Measurements from ENCODE around the gene PDZD2. TPM values are rescaled to one million over a fixed set of nuclear protein-coding genes. Genes with fewer than 3 reads are reported as not detected.
"Not testable (repeated sequence)": the region's sequence is repeated elsewhere in the genome, so short reads cannot be mapped to it uniquely, and the experiment has no call there.

The PDZD2 gene
- total RNA-seq, 5 donors from 2014 or later (not counting 1 experiment from before 2014, with no cell fraction given) = 0.66 to 2.2 (median 1.2) TPM

GRCh38 chr5:31688515-31689092 lies 49.7 kb downstream of the PDZD2 start:
- WGBS (ENCODE audit: insufficient coverage) = 20% methylated on average over 1 of the region's 6 CpGs
- CTCF ChIA-PET = no interaction called here
- Histone ChIP-seq H3K36me3 (ENCODE audit: control insufficient read depth in 2 of 2, extremely low read depth in 1 of 2, insufficient read depth in 1 of 2, low read length in 1 of 2) (no peaks in the 10 kb centered on the region), H3K4me3 (ENCODE audit: control insufficient read depth in 1 of 2, extremely low read depth in 1 of 2, low read length in 1 of 2) (no peak overlapping the region), H3K27ac (ENCODE audit: low read length) (no peak overlapping the region), H3K27me3 (replicated peaks in 1 of 2; ENCODE audit: control insufficient read depth in 2 of 2, extremely low read depth in 1 of 2, insufficient read depth in 2 of 2, low read length in 1 of 2) (no peaks in the 10 kb centered on the region), H3K9me3 (no peaks in the 10 kb centered on the region), H3K4me1 (ENCODE audit: control insufficient read depth in 1 of 2, extremely low read depth in 1 of 2, insufficient read depth in 2 of 2, low read length in 2 of 2) (no peaks in the 10 kb centered on the region)
- no peak overlapping the region for H3K4me3 Mint-ChIP-seq
- no peak overlapping the region for H3K27ac Mint-ChIP-seq
- no peaks in the 10 kb centered on the region for H3K4me1 Mint-ChIP-seq
- H3K36me3 Mint-ChIP-seq = no peaks in the 10 kb centered on the region
- ATAC-seq (replicated peaks in 1 of 4) (no peak), DNase-seq (no peak)
- no peaks in the 10 kb centered on the region for H3K9me3 Mint-ChIP-seq
- H3K27me3 Mint-ChIP-seq = peaks cover 0 to 4% of the 10 kb centered on the region in 2 donors
- POLR2A ChIA-PET = interaction anchor here in 1 of 2 donors (0.6 kb wide), 1 partner anchor 12 kb away, joined by 4 read pairs; no protein-coding TSS in a partner anchor

- H3K36me3 Mint-ChIP-seq; H3K27ac ChIP-seq (ENCODE audit: low read length); H3K4me3 ChIP-seq (ENCODE audit: control insufficient read depth in 1 of 2, extremely low read depth in 1 of 2, low read length in 1 of 2); ATAC-seq (replicated peaks in 1 of 4); CTCF ChIA-PET; H3K9me3 Mint-ChIP-seq; H3K4me3 Mint-ChIP-seq; POLR2A ChIA-PET; H3K27ac Mint-ChIP-seq; H3K9me3 ChIP-seq; H3K27me3 ChIP-seq (replicated peaks in 1 of 2; ENCODE audit: control insufficient read depth in 2 of 2, extremely low read depth in 1 of 2, insufficient read depth in 2 of 2, low read length in 1 of 2); H3K4me1 ChIP-seq (ENCODE audit: control insufficient read depth in 1 of 2, extremely low read depth in 1 of 2, insufficient read depth in 2 of 2, low read length in 2 of 2); H3K27me3 Mint-ChIP-seq; DNase-seq; H3K4me1 Mint-ChIP-seq; H3K36me3 ChIP-seq (ENCODE audit: control insufficient read depth in 2 of 2, extremely low read depth in 1 of 2, insufficient read depth in 1 of 2, low read length in 1 of 2): not testable (repeated sequence)
- whole genome bisulfite sequencing (ENCODE audit: insufficient coverage) = 92% methylated on average over 4 of the region's 6 CpGs
These were observed 52.5 kb downstream of the PDZD2 start for GRCh38 chr5:31691408-31691807.

- POLR2A ChIA-PET = no interaction called here
These were observed 53.8 kb downstream of the PDZD2 start for GRCh38 chr5:31692561-31693221.

GRCh38 chr5:31698673-31699072 lies 59.7 kb downstream of the PDZD2 start:
- H3K36me3 Mint-ChIP-seq = no peaks in the 10 kb centered on the region
- POLR2A ChIA-PET = no interaction called here
- Histone ChIP-seq H3K9me3 (no peaks in the 10 kb centered on the region), H3K27me3 (replicated peaks in 1 of 2; ENCODE audit: control insufficient read depth in 2 of 2, extremely low read depth in 1 of 2, insufficient read depth in 2 of 2, low read length in 1 of 2) (peaks cover 0 to 7% of the 10 kb centered on the region in 2 experiments), H3K27ac (ENCODE audit: low read length) (no peak overlapping the region), H3K36me3 (ENCODE audit: control insufficient read depth in 2 of 2, extremely low read depth in 1 of 2, insufficient read depth in 1 of 2, low read length in 1 of 2) (no peaks in the 10 kb centered on the region), H3K4me1 (ENCODE audit: control insufficient read depth in 1 of 2, extremely low read depth in 1 of 2, insufficient read depth in 2 of 2, low read length in 2 of 2) (no peaks in the 10 kb centered on the region), H3K4me3 (ENCODE audit: control insufficient read depth in 1 of 2, extremely low read depth in 1 of 2, low read length in 1 of 2) (no peak overlapping the region)
- peaks cover 5 to 16% of the 10 kb centered on the region in 2 donors for H3K27me3 Mint-ChIP-seq
- no peaks in the 10 kb centered on the region for H3K9me3 Mint-ChIP-seq
- CTCF ChIA-PET = no interaction called here
- ATAC-seq (replicated peaks in 1 of 4) = no peak
- WGBS (ENCODE audit: insufficient coverage) = 87% methylated on average over 5 of the region's 7 CpGs
- no peak overlapping the region for H3K4me3 Mint-ChIP-seq
- H3K4me1 Mint-ChIP-seq = no peaks in the 10 kb centered on the region
- H3K27ac Mint-ChIP-seq = no peak overlapping the region
- no peak for DNase-seq

More at GRCh38 chr5:31692561-31693221, 53.8 kb downstream of the PDZD2 start:
- H3K9me3 ChIP-seq = no peaks in the 10 kb centered on the region
- ATAC-seq (replicated peaks in 1 of 4) (no peak), DNase-seq (no peak)
- WGBS (ENCODE audit: insufficient coverage) = 90% methylated on average over 17 of the region's 17 CpGs
- Mint-ChIP-seq H3K9me3 (no peaks in the 10 kb centered on the region), H3K4me3 (no peak overlapping the region), H3K27me3 (no peaks in the 10 kb centered on the region), H3K27ac (no peak overlapping the region), H3K4me1 (no peaks in the 10 kb centered on the region), H3K36me3 (no peaks in the 10 kb centered on the region)
- no peaks in the 10 kb centered on the region for H3K4me1 ChIP-seq (ENCODE audit: control insufficient read depth in 1 of 2, extremely low read depth in 1 of 2, insufficient read depth in 2 of 2, low read length in 2 of 2)
- CTCF ChIA-PET = interaction anchor here in 1 of 2 donors (0.6 kb wide), 1 partner anchor 59 kb away, joined by 3 read pairs; no protein-coding TSS in a partner anchor
- no peaks in the 10 kb centered on the region for H3K27me3 ChIP-seq (replicated peaks in 1 of 2; ENCODE audit: control insufficient read depth in 2 of 2, extremely low read depth in 1 of 2, insufficient read depth in 2 of 2, low read length in 1 of 2)
- no peak overlapping the region for H3K4me3 ChIP-seq (ENCODE audit: control insufficient read depth in 1 of 2, extremely low read depth in 1 of 2, low read length in 1 of 2)
- H3K36me3 ChIP-seq (ENCODE audit: control insufficient read depth in 2 of 2, extremely low read depth in 1 of 2, insufficient read depth in 1 of 2, low read length in 1 of 2) = no peaks in the 10 kb centered on the region
- H3K27ac ChIP-seq (ENCODE audit: low read length) = no peak overlapping the region

GRCh38 chr5:31701642-31702299 lies 62.8 kb downstream of the PDZD2 start:
- H3K9me3 ChIP-seq = no peaks in the 10 kb centered on the region
- WGBS (ENCODE audit: insufficient coverage) = 60% methylated on average over 9 of the region's 11 CpGs
- no peak overlapping the region for H3K27ac ChIP-seq (ENCODE audit: low read length)
- ATAC-seq (replicated peaks in 1 of 4) (no peak), DNase-seq (no peak)
- H3K4me1 ChIP-seq (ENCODE audit: control insufficient read depth in 1 of 2, extremely low read depth in 1 of 2, insufficient read depth in 2 of 2, low read length in 2 of 2) = no peaks in the 10 kb centered on the region
- no peak overlapping the region for H3K4me3 Mint-ChIP-seq
- ChIA-PET CTCF (no interaction called here), POLR2A (no interaction called here)
- peaks cover 0 to 7% of the 10 kb centered on the region in 2 experiments for H3K27me3 ChIP-seq (replicated peaks in 1 of 2; ENCODE audit: control insufficient read depth in 2 of 2, extremely low read depth in 1 of 2, insufficient read depth in 2 of 2, low read length in 1 of 2)
- H3K27me3 Mint-ChIP-seq = peaks cover 5 to 20% of the 10 kb centered on the region in 2 donors
- H3K4me3 ChIP-seq (ENCODE audit: control insufficient read depth in 1 of 2, extremely low read depth in 1 of 2, low read length in 1 of 2) = no peak overlapping the region
- H3K9me3 Mint-ChIP-seq = no peaks in the 10 kb centered on the region
- H3K36me3 ChIP-seq (ENCODE audit: control insufficient read depth in 2 of 2, extremely low read depth in 1 of 2, insufficient read depth in 1 of 2, low read length in 1 of 2) = no peaks in the 10 kb centered on the region
- H3K36me3 Mint-ChIP-seq = no peaks in the 10 kb centered on the region
- no peaks in the 10 kb centered on the region for H3K4me1 Mint-ChIP-seq
- H3K27ac Mint-ChIP-seq = no peak overlapping the region

GRCh38 chr5:31702712-31703111 lies 63.8 kb downstream of the PDZD2 start:
- ChIA-PET POLR2A (no interaction called here), CTCF (interaction anchor here in 1 of 2 donors (0.6 kb wide), 1 partner anchor 120 kb away, joined by 3 read pairs; no protein-coding TSS in a partner anchor)
- DNase-seq (no peak), ATAC-seq (replicated peaks in 1 of 4) (no peak)
- Mint-ChIP-seq H3K9me3 (no peaks in the 10 kb centered on the region), H3K27me3 (peaks cover 5 to 20% of the 10 kb centered on the region in 2 donors), H3K4me1 (no peaks in the 10 kb centered on the region), H3K36me3 (no peaks in the 10 kb centered on the region), H3K4me3 (no peak overlapping the region), H3K27ac (no peak overlapping the region)
- H3K27me3 ChIP-seq (replicated peaks in 1 of 2; ENCODE audit: control insufficient read depth in 2 of 2, extremely low read depth in 1 of 2, insufficient read depth in 2 of 2, low read length in 1 of 2) = peaks cover 0 to 7% of the 10 kb centered on the region in 2 experiments
- H3K36me3 ChIP-seq (ENCODE audit: control insufficient read depth in 2 of 2, extremely low read depth in 1 of 2, insufficient read depth in 1 of 2, low read length in 1 of 2) = no peaks in the 10 kb centered on the region
- no peaks in the 10 kb centered on the region for H3K4me1 ChIP-seq (ENCODE audit: control insufficient read depth in 1 of 2, extremely low read depth in 1 of 2, insufficient read depth in 2 of 2, low read length in 2 of 2)
- WGBS (ENCODE audit: insufficient coverage) = no CpG with 5 or more reads among the region's 2 CpGs
- H3K9me3 ChIP-seq = no peaks in the 10 kb centered on the region
- no peak overlapping the region for H3K4me3 ChIP-seq (ENCODE audit: control insufficient read depth in 1 of 2, extremely low read depth in 1 of 2, low read length in 1 of 2)
- H3K27ac ChIP-seq (ENCODE audit: low read length) = no peak overlapping the region

All from T-cell (primary cell).